CD14-positive monocyte (primary cell): ENCODE data around the gene TRANK1. TPM values are rescaled to one million over a fixed set of nuclear protein-coding genes. Genes with fewer than 3 reads are reported as not detected.

ENCODE experiments used
- DNase-seq, 3 donors: peaks; one replicate each; pipeline ENCODE4 v3.0.0-alpha.2; 2011 to 2022
- H2AFZ ChIP-seq: 2 replicates; pipeline ENCODE4 v1.6.0; 2012; ENCODE audit warnings: mild to moderate bottlenecking, low read depth, low read length, inconsistent platforms; ENCODE audit not compliant: insufficient read depth, poor library complexity, severe bottlenecking
- H3K27ac ChIP-seq, 2 donors: 1 replicate in 1 of 2; 2 replicates in 1 of 2; pipeline ENCODE4 v1.5.1; 2012 to 2013; ENCODE audit warnings: low read length in 2 of 2, control low read depth in 1 of 2, inconsistent platforms in 1 of 2, low read depth in 1 of 2, mild to moderate bottlenecking in 1 of 2
- H3K27me3 ChIP-seq, 2 donors: one replicate each; pipeline versions ENCODE4 v1.6.0 to v1.6.1; 2011 to 2013; ENCODE audit warnings: low read length in 2 of 2; ENCODE audit not compliant: control insufficient read depth in 2 of 2, insufficient read depth in 2 of 2
- H3K36me3 ChIP-seq, 2 donors: replicated peaks in 1 of 2; 1 replicate in 1 of 2; 2 replicates in 1 of 2; pipeline versions ENCODE4 v1.5.1 to v1.6.1; 2012 to 2013; ENCODE audit warnings: low read length in 2 of 2, control low read depth in 1 of 2, inconsistent platforms in 1 of 2, mild to moderate bottlenecking in 1 of 2; ENCODE audit not compliant: insufficient read depth in 2 of 2, control insufficient read depth in 1 of 2
- H3K4me1 ChIP-seq, 2 donors: 1 replicate in 1 of 2; 2 replicates in 1 of 2; pipeline versions ENCODE4 v1.5.1 to v1.6.1; 2012 to 2013; ENCODE audit warnings: low read length in 2 of 2, control low read depth in 1 of 2, inconsistent platforms in 1 of 2, mild to moderate bottlenecking in 1 of 2, moderate library complexity in 1 of 2; ENCODE audit not compliant: insufficient read depth in 2 of 2, control insufficient read depth in 1 of 2
- H3K4me2 ChIP-seq: replicated peaks from 2 replicates; pipeline ENCODE3; 2012; ENCODE audit warnings: low read length, moderate library complexity, mild to moderate bottlenecking; ENCODE audit not compliant: poor library complexity, severe bottlenecking; ENCODE audit errors: extremely low read depth
- H3K4me3 ChIP-seq, 3 experiments: fragments of 200-600 bp in 1 of 3; sonication (generic) in 1 of 3; replicated peaks in 1 of 3; 1 replicate in 2 of 3; 2 replicates in 1 of 3; pipeline ENCODE4 v1.5.1; 2011 to 2013; ENCODE audit warnings: low read length in 3 of 3, mild to moderate bottlenecking in 3 of 3, control low read depth in 2 of 3, low read depth in 2 of 3, inconsistent platforms in 1 of 3, moderate library complexity in 1 of 3
- H3K79me2 ChIP-seq: 2 replicates; pipeline ENCODE4 v1.6.0; 2012; ENCODE audit warnings: mild to moderate bottlenecking, control low read depth, inconsistent platforms, low read length, moderate library complexity; ENCODE audit not compliant: insufficient read depth
- H3K9ac ChIP-seq: 2 replicates; pipeline ENCODE4 v1.6.0; 2017; ENCODE audit warnings: low read length, mild to moderate bottlenecking; ENCODE audit not compliant: insufficient read depth, poor library complexity, severe bottlenecking
- H3K9me3 ChIP-seq, 2 donors: replicated peaks in 1 of 2; 1 replicate in 1 of 2; 2 replicates in 1 of 2; pipeline versions ENCODE4 v1.5.1 to v1.6.1; 2012 to 2013; ENCODE audit warnings: low read length in 2 of 2, control low read depth in 1 of 2; ENCODE audit not compliant: control insufficient read depth in 1 of 2, insufficient read depth in 1 of 2
- H4K20me1 ChIP-seq: 2 replicates; pipeline ENCODE4 v1.6.0; 2012; ENCODE audit warnings: mild to moderate bottlenecking, low read length, control low read depth, moderate library complexity; ENCODE audit not compliant: insufficient read depth
- H3K27ac Mint-ChIP-seq, 7 donors: one replicate each; pipeline ENCODE4 v1.8.0; 2020; ENCODE audit warnings: mild to moderate bottlenecking in 7 of 7, mixed read lengths in 7 of 7, moderate library complexity in 6 of 7, inconsistent platforms in 2 of 7
- H3K27me3 Mint-ChIP-seq, 3 donors: one replicate each; pipeline ENCODE4 v1.8.0; 2021 to 2022; ENCODE audit warnings: low read depth in 3 of 3, mild to moderate bottlenecking in 3 of 3, mixed read lengths in 3 of 3, moderate library complexity in 3 of 3, inconsistent platforms in 1 of 3
- H3K36me3 Mint-ChIP-seq, 2 donors: one replicate each; pipeline ENCODE4 v1.8.0; 2020; ENCODE audit warnings: mixed read lengths in 2 of 2, inconsistent platforms in 1 of 2, mild to moderate bottlenecking in 1 of 2
- H3K4me1 Mint-ChIP-seq: one replicate; pipeline ENCODE4 v1.8.0; 2020; ENCODE audit warnings: mild to moderate bottlenecking, mixed read lengths
- H3K4me3 Mint-ChIP-seq, 2 donors: one replicate each; pipeline ENCODE4 v1.8.0; 2020; ENCODE audit warnings: mild to moderate bottlenecking in 2 of 2, mixed read lengths in 2 of 2, moderate library complexity in 1 of 2
- H3K9me3 Mint-ChIP-seq, 7 donors: one replicate each; pipeline ENCODE4 v1.8.0; 2020 to 2022; ENCODE audit warnings: mixed read lengths in 7 of 7, mild to moderate bottlenecking in 6 of 7, moderate library complexity in 6 of 7, inconsistent platforms in 2 of 7
- WGBS: methylation state at CpG from one replicate; pipeline ENCODE4 v1.1.5; 2013; ENCODE audit warnings: missing lambda C conversion rate; ENCODE audit not compliant: insufficient coverage; 5-methylcytosine and 5-hydroxymethylcytosine counted together
- intact Hi-C, 2 donors: fragments of 100-400 bp; cut with micrococcal nuclease; formaldehyde crosslinking; loops; one replicate each; pipeline versions ENCODE4 v1.15.0 to v1.15.1; 2023
- polyA plus RNA-seq, 3 donors: library from polyadenylated mRNA; depleted of rRNA in 1 of 3; unstranded in 2 of 3; stranded (reverse) in 1 of 3; fragments of 300-500 nt in 2 of 3; fragments of >200 nt in 1 of 3; fragmentation: Illumina TruSeq in 2 of 3; gene quantifications; 1 replicate in 2 of 3; 2 replicates in 1 of 3; pipeline ENCODE4 v1.2.3, GENCODE V29; 2012 to 2021
- TF ChIP-seq, protein P1 (sequence below): fragments of 200-600 bp; IDR thresholded peaks from one replicate; pipeline ENCODE4 v1.8.0; 2022; ENCODE audit warnings: antibody characterized with exemption, mild to moderate bottlenecking

The TRANK1 gene
- polyA plus RNA-seq, 3 donors = 2.8 to 6.3 (median 5.8) TPM

DNA sequence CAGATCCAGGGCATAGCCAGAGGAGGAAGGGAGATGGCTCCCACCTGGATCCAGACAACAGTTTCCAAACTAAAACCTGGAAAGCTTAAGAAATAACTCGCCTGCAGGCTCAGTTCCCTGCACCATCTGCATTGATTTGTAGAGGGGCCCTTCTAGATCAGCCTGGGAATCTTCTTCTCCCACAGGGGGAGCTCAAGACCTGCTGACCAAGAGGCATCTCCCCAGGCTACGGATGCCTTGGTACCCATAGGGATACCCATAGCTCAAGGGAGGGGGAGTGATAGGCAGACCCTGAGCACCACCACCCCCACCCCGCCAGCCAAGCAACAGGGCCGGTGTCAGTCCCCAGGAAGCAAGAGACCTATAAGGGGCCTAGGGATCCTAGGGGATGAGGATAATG, 152.5 kb downstream of the TRANK1 start:
- Histone ChIP-seq H3K36me3 (no peaks in the 10 kb centered on the region), H3K79me2 (no peaks in the 10 kb centered on the region), H3K27me3 (no peaks in the 10 kb centered on the region), H3K27ac (no peak overlapping the region), H3K4me2 (no peak overlapping the region), H3K4me1 (peaks cover 6 to 7% of the 10 kb centered on the region in 2 donors), H3K9me3 (no peaks in the 10 kb centered on the region), H3K4me3 (no peak overlapping the region), H3K9ac (no peak overlapping the region), H4K20me1 (no peaks in the 10 kb centered on the region), H2AFZ (no peak overlapping the region)
- Mint-ChIP-seq H3K4me3 (no peak overlapping the region), H3K36me3 (no peaks in the 10 kb centered on the region), H3K9me3 (peaks cover 0 to 3% (median 0%) of the 10 kb centered on the region in 7 donors), H3K4me1 (peaks cover 18% of the 10 kb centered on the region), H3K27me3 (peaks cover 3 to 9% (median 7%) of the 10 kb centered on the region in 3 donors), H3K27ac (no peak overlapping the region)
- no peak for DNase-seq
- TF ChIP-seq, protein P1, sequence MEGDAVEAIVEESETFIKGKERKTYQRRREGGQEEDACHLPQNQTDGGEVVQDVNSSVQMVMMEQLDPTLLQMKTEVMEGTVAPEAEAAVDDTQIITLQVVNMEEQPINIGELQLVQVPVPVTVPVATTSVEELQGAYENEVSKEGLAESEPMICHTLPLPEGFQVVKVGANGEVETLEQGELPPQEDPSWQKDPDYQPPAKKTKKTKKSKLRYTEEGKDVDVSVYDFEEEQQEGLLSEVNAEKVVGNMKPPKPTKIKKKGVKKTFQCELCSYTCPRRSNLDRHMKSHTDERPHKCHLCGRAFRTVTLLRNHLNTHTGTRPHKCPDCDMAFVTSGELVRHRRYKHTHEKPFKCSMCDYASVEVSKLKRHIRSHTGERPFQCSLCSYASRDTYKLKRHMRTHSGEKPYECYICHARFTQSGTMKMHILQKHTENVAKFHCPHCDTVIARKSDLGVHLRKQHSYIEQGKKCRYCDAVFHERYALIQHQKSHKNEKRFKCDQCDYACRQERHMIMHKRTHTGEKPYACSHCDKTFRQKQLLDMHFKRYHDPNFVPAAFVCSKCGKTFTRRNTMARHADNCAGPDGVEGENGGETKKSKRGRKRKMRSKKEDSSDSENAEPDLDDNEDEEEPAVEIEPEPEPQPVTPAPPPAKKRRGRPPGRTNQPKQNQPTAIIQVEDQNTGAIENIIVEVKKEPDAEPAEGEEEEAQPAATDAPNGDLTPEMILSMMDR = no peak
- intact Hi-C loops = no loop called here
- no CpG with 5 or more reads among the region's 4 CpGs for WGBS

DNA sequence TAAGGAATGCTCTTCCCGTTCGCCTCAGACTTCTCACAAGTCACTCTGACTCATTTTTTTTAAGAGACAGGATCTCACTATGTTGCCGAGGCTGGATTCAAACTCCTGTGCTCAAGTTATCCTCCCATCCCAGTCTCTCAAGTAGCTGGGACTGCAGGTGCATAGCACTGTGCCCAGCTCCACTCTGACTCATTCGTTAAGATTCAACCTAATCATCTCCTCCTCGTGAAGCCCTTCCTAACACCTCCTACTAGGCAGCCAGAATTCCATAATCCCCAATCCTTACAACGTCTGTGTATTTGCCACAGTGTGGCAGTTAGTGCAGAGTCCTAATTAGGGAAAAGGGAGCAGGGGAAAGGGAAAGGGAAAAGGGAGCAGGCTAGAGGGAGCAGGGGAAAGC, 154.1 kb downstream of the TRANK1 start:
- H3K4me3 ChIP-seq = no peak overlapping the region
- H3K9me3 Mint-ChIP-seq = peaks cover 0 to 3% (median 0%) of the 10 kb centered on the region in 7 donors
- H3K36me3 ChIP-seq = no peaks in the 10 kb centered on the region
- H3K79me2 ChIP-seq = no peaks in the 10 kb centered on the region
- no peak overlapping the region for H3K4me2 ChIP-seq
- H3K4me1 ChIP-seq = peaks cover 15 to 16% of the 10 kb centered on the region in 2 donors
- H3K4me1 Mint-ChIP-seq = peaks cover 27% of the 10 kb centered on the region
- H3K27me3 Mint-ChIP-seq = peaks cover 1 to 9% (median 8%) of the 10 kb centered on the region in 3 donors
- no peaks in the 10 kb centered on the region for H3K9me3 ChIP-seq
- no peaks in the 10 kb centered on the region for H3K36me3 Mint-ChIP-seq
- 74% methylated on average over 2 of the region's 6 CpGs for WGBS
- no peak overlapping the region for H3K27ac ChIP-seq
- no peaks in the 10 kb centered on the region for H4K20me1 ChIP-seq
- H3K27ac Mint-ChIP-seq = peak overlapping the region in 1 of 7 donors; percentile 15
- TF ChIP-seq, protein P1 = no peak
- no peak overlapping the region for H3K4me3 Mint-ChIP-seq
- H3K9ac ChIP-seq = no peak overlapping the region
- no peak overlapping the region for H2AFZ ChIP-seq
- intact Hi-C loops = no loop called here
- no peak for DNase-seq
- no peaks in the 10 kb centered on the region for H3K27me3 ChIP-seq
